Stimulated activated naive B cell treated with anti-CD40 and anti-IgM and Interleukin-4, amounts not matched to agents 10 μg/mL and 1 μg/mL and 100 μg/mL, for 72 hours (primary cell): Measurements from ENCODE around the gene MYO15A.

Experiments used
- ATAC-seq, 2 donors: fragments of 150-1000 bp; cut with Tn5 transposase; replicated peaks; 2 replicates each; pipeline ENCODE4 v1.10.0; 2021; ENCODE audit warnings: moderate library complexity in 1 of 2
- DNase-seq: peaks from one replicate; pipeline ENCODE4 v3.0.0; 2021
- H3K27ac Mint-ChIP-seq: one replicate; pipeline ENCODE4 v1.8.0; 2022; ENCODE audit warnings: mild to moderate bottlenecking, mixed read lengths
- H3K27me3 Mint-ChIP-seq, 2 donors: one replicate each; pipeline ENCODE4 v1.8.0; 2022; ENCODE audit warnings: mixed read lengths in 2 of 2
- H3K36me3 Mint-ChIP-seq, 2 donors: one replicate each; pipeline ENCODE4 v1.8.0; 2022; ENCODE audit warnings: mixed read lengths in 2 of 2, mild to moderate bottlenecking in 1 of 2
- H3K4me1 Mint-ChIP-seq, 2 donors: one replicate each; pipeline ENCODE4 v1.8.0; 2022; ENCODE audit warnings: mixed read lengths in 2 of 2, mild to moderate bottlenecking in 1 of 2
- H3K4me3 Mint-ChIP-seq, 2 donors: one replicate each; pipeline ENCODE4 v1.8.0; 2022; ENCODE audit warnings: mild to moderate bottlenecking in 2 of 2, mixed read lengths in 2 of 2, moderate library complexity in 1 of 2
- H3K9me3 Mint-ChIP-seq, 2 donors: one replicate each; pipeline ENCODE4 v1.8.0; 2022; ENCODE audit warnings: mixed read lengths in 2 of 2, mild to moderate bottlenecking in 1 of 2

The MYO15A gene

DNA sequence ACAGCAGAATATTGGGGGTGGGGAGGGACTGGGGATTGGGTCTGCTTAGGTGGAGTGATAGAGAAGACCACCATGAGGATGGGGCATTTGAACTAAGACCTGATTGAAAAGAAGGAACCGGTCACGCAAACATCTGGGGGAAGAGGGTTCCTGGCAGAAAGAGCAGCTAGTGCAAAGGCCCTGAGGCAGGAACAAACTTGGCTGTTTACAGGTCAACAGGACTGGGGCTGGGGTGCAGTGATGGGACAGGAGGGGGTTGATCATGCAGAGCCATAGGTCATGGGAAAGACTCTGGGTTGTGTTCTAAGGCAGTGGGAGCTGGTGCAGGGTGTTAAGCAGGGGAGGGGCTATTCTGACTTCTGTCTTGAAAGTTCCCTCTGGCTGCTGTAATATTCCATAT, 18.9 kb upstream of the MYO15A start:
- H3K27ac Mint-ChIP-seq, result peak overlapping the region; percentile 38
- H3K36me3 Mint-ChIP-seq, result peaks cover 30 to 39% of the 10 kb centered on the region in 2 donors
- ATAC-seq (no peak), DNase-seq (no peak)
- peak overlapping the region; percentile 0 to 26 for H3K4me3 Mint-ChIP-seq
- H3K9me3 Mint-ChIP-seq, result no peaks in the 10 kb centered on the region
- no peaks in the 10 kb centered on the region for H3K27me3 Mint-ChIP-seq
- peaks cover 20 to 40% of the 10 kb centered on the region in 2 donors for H3K4me1 Mint-ChIP-seq

DNA sequence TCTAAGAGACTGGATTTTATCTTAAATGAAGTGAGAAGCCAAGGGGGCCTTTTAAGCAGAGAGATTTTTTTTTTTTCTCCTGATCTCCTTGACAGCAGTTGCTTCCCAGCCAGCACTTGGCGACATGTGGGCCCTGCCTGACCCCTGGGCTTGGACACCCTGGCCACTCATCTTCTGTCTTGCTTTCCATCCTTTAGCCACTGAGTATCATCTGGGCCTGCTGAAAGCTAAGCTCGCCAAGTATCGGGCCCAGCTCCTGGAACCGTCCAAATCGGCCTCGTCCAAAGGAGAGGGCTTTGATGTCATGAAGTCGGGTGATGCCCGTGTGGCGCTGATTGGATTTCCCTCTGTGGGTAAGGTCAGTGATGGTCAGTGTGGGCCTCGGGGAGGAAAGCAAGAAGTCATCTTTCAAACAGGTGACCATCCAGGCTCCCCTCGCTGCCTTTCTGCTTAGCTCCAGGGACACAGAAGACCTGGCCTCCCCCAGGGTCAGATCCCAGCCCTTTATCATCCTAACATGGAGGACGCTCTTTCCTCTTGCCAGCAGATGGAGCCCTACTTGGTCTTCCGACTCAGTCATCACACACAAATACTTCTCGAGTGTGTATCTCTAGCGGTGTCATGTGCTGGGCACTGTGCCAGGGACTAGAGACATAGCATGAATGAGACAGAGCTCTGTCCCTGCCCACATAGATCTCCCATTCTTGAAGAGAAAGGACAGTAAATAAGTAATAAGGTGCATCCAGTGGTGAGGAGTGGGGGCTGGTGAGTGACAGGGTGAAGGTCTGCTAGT, 14.7 kb upstream of the MYO15A start:
- Mint-ChIP-seq H3K36me3 (peaks cover 38 to 54% of the 10 kb centered on the region in 2 donors), H3K9me3 (no peaks in the 10 kb centered on the region), H3K27ac (peak overlapping the region; percentile 49), H3K4me3 (no peak overlapping the region), H3K27me3 (no peaks in the 10 kb centered on the region), H3K4me1 (peaks cover 13 to 35% of the 10 kb centered on the region in 2 donors)
- DNase-seq, result no peak
- peak in 1 of 2 donors; percentile 34 for ATAC-seq

DNA sequence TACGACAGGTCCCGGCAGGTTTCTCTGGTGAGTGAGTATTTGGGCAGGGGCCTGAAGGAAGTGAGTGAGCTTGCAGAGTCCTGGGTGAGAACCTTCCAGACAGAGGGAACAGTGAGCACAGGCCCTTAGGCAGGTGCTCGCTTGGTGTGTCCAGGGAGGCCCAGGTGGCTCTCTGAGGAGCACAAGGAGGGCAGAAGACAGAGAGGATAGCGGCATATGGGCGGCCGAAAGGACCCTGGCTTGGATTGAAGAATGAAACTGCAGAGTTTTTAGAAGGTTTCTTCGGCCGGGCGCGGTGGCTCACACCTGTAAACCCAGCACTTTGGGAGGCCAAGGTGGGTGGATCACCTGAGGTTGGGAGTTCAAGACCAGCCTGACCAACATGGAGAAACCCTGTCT, 14.1 kb upstream of the MYO15A start:
- no peaks in the 10 kb centered on the region for H3K27me3 Mint-ChIP-seq
- peak overlapping the region; percentile 49 for H3K27ac Mint-ChIP-seq
- DNase-seq, result no peak
- H3K4me1 Mint-ChIP-seq, result peaks cover 12 to 29% of the 10 kb centered on the region in 2 donors
- H3K4me3 Mint-ChIP-seq, result no peak overlapping the region
- no peaks in the 10 kb centered on the region for H3K9me3 Mint-ChIP-seq
- ATAC-seq, result no peak
- H3K36me3 Mint-ChIP-seq, result peaks cover 41 to 60% of the 10 kb centered on the region in 2 donors

DNA sequence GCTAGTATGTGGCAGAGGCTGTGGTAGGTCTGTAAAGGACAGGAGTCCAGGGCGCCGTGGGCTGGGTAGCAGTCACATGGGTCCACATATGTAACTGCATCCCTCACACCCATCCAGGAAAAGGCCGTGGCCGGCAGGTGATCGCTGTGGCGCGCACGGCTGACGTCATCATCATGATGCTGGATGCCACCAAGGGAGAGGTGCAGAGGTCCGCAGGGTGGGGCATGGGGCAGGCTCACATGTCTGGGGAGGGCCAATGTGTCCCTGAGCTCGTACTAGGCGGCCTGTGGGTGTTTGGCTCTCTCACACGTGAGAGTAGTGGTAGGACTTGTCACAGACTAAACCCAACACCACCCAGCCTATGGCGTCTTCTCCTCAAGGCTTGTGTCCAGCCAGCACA, 9.0 kb upstream of the MYO15A start:
- Mint-ChIP-seq H3K9me3 (no peaks in the 10 kb centered on the region), H3K4me3 (no peak overlapping the region), H3K27me3 (no peaks in the 10 kb centered on the region), H3K36me3 (peaks cover 33 to 52% of the 10 kb centered on the region in 2 donors), H3K27ac (peak overlapping the region; percentile 54), H3K4me1 (peaks cover 20 to 35% of the 10 kb centered on the region in 2 donors)
- ATAC-seq (no peak), DNase-seq (no peak)

DNA sequence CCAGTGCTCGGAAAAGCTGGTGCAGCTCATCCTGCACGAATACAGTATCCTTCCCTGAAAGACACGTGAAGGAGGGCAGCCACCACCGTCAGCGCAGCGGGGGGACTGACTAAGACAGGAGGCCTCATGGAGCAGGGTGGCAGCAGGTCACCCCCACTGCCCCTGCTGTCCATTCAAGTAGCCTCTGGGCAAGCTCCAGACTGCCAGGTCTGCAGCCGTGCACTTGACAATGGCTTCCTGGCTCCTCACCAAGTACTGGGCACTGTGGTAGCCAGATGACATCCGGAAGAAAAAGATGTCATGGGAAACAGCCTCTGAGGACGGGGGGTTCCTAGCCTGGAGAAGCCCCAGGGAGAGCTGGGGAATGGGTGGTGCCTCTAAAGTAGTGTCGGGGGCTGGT, 7.9 kb upstream of the MYO15A start:
- Mint-ChIP-seq H3K4me1 (peaks cover 23 to 35% of the 10 kb centered on the region in 2 donors), H3K36me3 (peaks cover 35 to 59% of the 10 kb centered on the region in 2 donors), H3K27me3 (no peaks in the 10 kb centered on the region), H3K4me3 (no peak overlapping the region), H3K27ac (no peak overlapping the region), H3K9me3 (no peaks in the 10 kb centered on the region)
- DNase-seq (no peak), ATAC-seq (no peak)

DNA sequence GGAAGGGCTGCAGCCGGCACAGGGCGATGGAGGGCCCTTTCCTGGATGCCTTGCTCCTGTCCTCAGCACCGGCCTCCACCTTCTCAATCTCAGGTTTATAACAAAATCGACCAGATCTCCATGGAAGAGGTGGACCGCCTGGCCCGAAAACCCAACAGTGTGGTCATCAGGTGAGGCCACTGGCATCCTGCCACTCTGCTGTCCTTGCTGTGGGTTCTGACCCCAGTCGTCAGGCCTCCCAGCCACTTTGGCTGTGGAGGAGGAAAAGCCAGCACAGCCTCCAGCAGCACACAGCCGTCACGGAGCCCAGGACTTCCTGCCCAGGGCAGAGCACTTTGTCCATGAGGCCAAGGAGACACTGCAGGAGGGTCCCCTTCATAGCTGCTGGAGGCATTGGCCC, 6.7 kb upstream of the MYO15A start:
- no peak for DNase-seq
- no peak for ATAC-seq
- Mint-ChIP-seq H3K36me3 (peaks cover 31 to 52% of the 10 kb centered on the region in 2 donors), H3K9me3 (no peaks in the 10 kb centered on the region), H3K27me3 (no peaks in the 10 kb centered on the region), H3K4me1 (peaks cover 19 to 25% of the 10 kb centered on the region in 2 donors), H3K27ac (peak overlapping the region; percentile 80), H3K4me3 (no peak overlapping the region)

DNA sequence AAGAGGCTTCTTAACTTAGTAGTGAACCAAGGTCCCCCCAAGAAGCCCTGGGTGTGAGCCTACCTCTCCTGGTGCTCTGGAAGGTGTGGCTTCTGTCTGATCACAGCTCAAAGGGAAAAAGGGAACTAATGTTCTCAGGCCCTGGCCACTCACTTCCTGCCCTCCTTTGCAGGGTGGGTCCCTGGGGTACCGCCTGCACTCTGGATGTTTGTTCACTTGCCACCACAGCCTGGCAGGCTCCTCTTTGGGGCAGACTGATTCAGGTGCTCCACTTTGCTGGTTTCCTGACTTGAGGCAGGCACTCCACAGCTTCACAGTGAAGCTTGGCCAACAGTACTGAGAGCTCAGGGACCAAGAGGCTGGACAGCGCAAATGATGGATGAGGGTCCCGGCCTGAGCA, 5.9 kb upstream of the MYO15A start:
- Mint-ChIP-seq H3K27ac (peak overlapping the region; percentile 80), H3K9me3 (no peaks in the 10 kb centered on the region), H3K4me1 (peaks cover 19 to 24% of the 10 kb centered on the region in 2 donors), H3K36me3 (peaks cover 34 to 55% of the 10 kb centered on the region in 2 donors), H3K27me3 (no peaks in the 10 kb centered on the region), H3K4me3 (peak overlapping the region in 1 of 2 donors; percentile 19)
- peak; percentile 47 for DNase-seq
- ATAC-seq, result peak; percentile 95

DNA sequence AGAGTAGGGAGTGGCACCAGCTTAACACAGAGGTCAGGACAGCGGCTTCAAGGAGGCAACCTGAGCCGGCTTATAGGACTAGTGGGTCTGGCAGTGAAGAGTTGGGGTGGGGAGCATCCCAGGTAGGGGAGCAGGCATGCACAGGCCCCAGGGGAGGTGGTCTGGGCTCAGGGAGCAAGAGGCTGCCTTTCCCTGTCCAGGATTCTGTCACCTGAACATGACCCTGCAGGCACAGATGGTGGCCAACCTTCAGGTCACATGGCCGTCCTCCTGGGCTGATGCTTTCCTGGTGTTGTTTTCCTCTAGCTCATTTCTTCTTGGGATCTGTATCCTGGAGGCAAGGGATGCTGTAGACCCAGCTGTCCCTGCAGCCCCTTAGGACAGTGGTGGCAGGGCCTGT, 3.5 kb upstream of the MYO15A start:
- Mint-ChIP-seq H3K9me3 (no peaks in the 10 kb centered on the region), H3K36me3 (peaks cover 27 to 45% of the 10 kb centered on the region in 2 donors), H3K27ac (peak overlapping the region; percentile 11), H3K27me3 (no peaks in the 10 kb centered on the region), H3K4me1 (peaks cover 19 to 24% of the 10 kb centered on the region in 2 donors), H3K4me3 (no peak overlapping the region)
- ATAC-seq (no peak), DNase-seq (no peak)

DNA sequence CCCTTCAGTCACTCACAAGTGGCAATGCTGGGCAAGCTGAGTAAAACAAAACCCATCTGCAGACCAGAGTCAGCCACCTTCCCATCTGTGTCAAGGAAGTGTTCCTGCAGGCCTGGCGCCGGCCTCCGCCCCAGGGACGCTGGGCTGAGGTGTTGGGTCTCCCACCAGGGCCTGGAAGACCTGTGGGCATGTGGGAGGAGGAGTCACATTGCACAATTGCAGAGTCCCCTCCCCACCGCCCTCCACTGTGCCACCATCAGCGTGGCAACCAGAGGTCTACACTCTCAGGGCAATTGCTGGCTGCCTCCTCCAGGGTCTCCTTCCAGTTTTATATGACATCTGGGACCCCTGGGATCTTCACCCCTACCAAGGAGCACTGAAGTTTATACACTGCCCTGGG, 3.0 kb upstream of the MYO15A start:
- H3K27ac Mint-ChIP-seq, result peak overlapping the region; percentile 9
- no peak for DNase-seq

DNA sequence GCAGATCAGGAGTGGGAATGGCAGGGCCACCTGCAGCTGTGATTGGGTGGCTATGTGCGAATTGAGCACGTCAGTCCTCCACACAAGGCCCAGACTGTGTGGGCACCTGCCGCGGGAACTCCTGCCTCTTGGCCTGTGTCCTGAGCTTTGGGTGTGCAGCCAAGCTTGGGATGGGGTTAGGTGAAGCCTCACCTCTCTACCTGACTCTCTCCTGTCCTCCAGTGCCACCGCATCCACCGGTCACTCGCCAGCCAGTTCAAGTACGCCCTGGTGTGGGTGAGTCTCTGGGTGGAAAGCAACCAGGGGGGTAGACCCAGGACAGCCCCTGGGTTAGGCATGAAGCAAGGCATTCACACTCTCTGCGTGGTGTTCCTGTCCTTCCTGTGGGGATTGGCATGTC, 2.3 kb upstream of the MYO15A start:
- ATAC-seq (no peak), DNase-seq (no peak)
- peaks cover 19 to 21% of the 10 kb centered on the region in 2 donors for H3K4me1 Mint-ChIP-seq
- H3K9me3 Mint-ChIP-seq, result no peaks in the 10 kb centered on the region
- H3K36me3 Mint-ChIP-seq, result peaks cover 27 to 47% of the 10 kb centered on the region in 2 donors
- no peaks in the 10 kb centered on the region for H3K27me3 Mint-ChIP-seq
- no peak overlapping the region for H3K27ac Mint-ChIP-seq
- H3K4me3 Mint-ChIP-seq, result no peak overlapping the region

More for the DNA sequence above, 3.0 kb upstream of the MYO15A start:
- Mint-ChIP-seq H3K4me3 (no peak overlapping the region), H3K4me1 (peaks cover 19 to 21% of the 10 kb centered on the region in 2 donors), H3K27me3 (no peaks in the 10 kb centered on the region), H3K36me3 (peaks cover 27 to 47% of the 10 kb centered on the region in 2 donors), H3K9me3 (no peaks in the 10 kb centered on the region)
- ATAC-seq, result no peak

DNA sequence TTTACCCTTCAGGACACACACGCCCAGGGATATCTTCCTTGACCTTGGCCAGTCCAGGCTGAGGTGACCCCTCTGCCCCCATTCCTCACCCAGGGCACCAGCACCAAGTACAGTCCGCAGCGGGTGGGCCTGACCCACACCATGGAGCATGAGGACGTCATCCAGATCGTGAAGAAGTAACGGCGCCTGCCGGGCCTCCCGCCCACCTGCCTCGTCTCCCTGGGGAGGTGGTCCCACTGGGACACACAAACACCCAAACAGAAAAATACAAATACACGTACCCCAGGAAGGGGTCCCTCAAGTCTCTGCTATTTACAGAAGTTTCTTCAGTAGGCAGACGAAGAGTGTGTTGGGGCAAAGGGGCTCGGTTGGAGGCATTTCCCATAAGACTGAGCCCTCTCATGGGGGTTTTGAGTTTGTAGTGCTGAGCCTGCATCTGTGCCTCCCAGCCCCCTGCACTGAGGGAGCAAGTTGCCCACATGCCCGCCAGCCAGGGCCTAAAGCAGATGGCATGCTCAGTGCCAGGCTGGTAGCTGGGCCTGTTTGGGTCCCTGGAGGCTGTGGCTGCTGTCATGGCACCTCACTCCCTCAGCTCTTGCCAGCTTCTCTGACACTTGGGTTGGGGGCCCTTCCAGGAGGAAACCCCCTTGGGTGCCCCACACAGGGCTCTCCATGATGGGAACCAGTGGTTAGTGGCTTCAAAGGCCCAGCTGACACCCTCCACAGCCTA, 1.3 kb upstream of the MYO15A start:
- H3K36me3 Mint-ChIP-seq, result peaks cover 20 to 38% of the 10 kb centered on the region in 2 donors
- H3K27ac Mint-ChIP-seq, result no peak overlapping the region
- no peaks in the 10 kb centered on the region for H3K27me3 Mint-ChIP-seq
- DNase-seq (no peak), ATAC-seq (no peak)
- no peak overlapping the region for H3K4me3 Mint-ChIP-seq
- peaks cover 13 to 14% of the 10 kb centered on the region in 2 donors for H3K4me1 Mint-ChIP-seq
- no peaks in the 10 kb centered on the region for H3K9me3 Mint-ChIP-seq

DNA sequence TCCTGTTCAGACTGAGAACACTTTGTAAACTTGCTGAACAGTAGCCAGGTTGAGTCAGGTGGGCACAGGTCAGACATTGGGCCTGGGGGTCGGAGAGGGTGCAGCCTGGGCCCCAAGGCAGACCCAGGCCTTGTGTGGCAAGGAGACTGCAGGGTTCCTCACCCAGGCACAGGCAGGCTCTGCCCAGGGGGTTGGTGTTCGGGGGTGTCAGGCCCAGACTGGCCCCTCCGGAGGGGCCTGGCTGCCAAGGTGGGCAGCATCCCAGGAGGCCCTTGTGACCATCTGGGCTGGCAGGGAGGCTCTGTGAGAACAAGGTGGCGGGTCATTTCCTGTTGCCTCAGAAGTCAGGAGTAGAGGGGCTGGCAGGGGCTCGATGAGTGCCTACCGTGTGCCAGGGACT, 585 bp upstream of the MYO15A start:
- ATAC-seq (no peak), DNase-seq (no peak)
- Mint-ChIP-seq H3K27me3 (no peaks in the 10 kb centered on the region), H3K27ac (no peak overlapping the region), H3K4me3 (no peak overlapping the region), H3K36me3 (peaks cover 16 to 38% of the 10 kb centered on the region in 2 donors), H3K4me1 (peaks cover 7 to 8% of the 10 kb centered on the region in 2 donors), H3K9me3 (no peaks in the 10 kb centered on the region)

DNA sequence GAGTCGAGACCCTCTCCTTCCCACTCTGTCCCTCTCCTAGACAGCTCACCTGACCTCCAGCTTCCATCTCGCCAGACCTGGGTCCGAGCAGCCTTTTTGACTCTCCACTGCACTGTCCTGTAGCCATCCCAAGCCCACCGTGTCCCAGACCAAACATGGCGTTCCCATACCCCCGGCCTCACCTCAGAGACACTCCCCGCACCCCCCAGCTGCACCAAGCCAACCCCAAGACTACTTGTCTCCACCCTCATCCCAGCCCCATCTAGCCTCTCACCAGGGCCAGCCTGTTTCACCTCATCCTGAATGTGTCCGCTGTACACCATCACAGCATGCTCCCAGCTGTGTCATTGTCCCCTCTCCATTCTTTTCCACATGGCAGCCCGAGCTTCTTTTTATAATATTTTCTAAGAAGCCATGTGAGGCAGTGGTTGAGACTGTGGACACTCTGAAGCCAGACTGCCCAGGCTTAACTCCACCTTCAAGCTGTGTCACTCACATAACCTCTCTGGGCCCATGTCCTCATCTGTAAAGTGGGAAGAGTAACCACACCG, 1.5 kb downstream of the MYO15A start:
- H3K27me3 Mint-ChIP-seq, result peaks cover 0 to 2% of the 10 kb centered on the region in 2 donors
- ATAC-seq (no peak), DNase-seq (no peak)
- H3K36me3 Mint-ChIP-seq, result peaks cover 7 to 20% of the 10 kb centered on the region in 2 donors
- H3K4me3 Mint-ChIP-seq, result peak overlapping the region in 1 of 2 donors; percentile 10
- H3K27ac Mint-ChIP-seq, result no peak overlapping the region
- no peaks in the 10 kb centered on the region for H3K4me1 Mint-ChIP-seq
- no peaks in the 10 kb centered on the region for H3K9me3 Mint-ChIP-seq

DNA sequence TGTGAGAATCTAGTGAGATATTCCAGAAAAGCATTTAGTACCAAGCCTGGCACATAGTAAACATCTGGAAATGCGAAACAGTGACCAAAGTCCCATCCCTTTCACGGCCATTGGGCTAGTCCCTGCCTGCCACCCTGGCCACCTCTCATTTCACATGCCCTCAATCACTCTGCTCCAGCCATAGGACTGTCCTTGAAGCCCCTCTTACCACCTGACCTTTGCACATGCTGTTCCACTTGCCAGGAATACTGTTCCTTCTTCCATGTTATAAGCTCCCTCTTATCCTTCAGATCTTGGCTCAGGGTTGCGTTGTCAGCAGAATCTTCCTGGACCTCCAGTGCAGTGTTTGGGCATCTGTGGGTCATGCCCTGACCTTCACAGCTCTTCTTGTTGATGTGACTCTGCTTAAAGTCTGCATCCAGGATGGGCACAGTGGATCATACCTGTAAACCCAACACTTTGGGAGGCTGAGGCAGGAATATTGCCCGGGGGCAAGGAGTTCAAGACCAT, 2.1 kb downstream of the MYO15A start:
- H3K36me3 Mint-ChIP-seq, result peaks cover 7 to 15% of the 10 kb centered on the region in 2 donors
- H3K27ac Mint-ChIP-seq, result no peak overlapping the region
- no peak overlapping the region for H3K4me3 Mint-ChIP-seq
- ATAC-seq, result no peak
- H3K27me3 Mint-ChIP-seq, result peaks cover 0 to 4% of the 10 kb centered on the region in 2 donors
- no peak for DNase-seq
- H3K9me3 Mint-ChIP-seq, result no peaks in the 10 kb centered on the region
- no peaks in the 10 kb centered on the region for H3K4me1 Mint-ChIP-seq
